ENCODE data around the gene SDS.

GRCh38 chr12:113373440-113373839 is 30.2 kb downstream of the SDS start:
- no peak for TF ChIP-seq CTCF (IDR thresholded peaks at IDR 0.05; ENCODE audit: borderline replicate concordance, extremely low read depth, low read length, poor library complexity, severe bottlenecking)
- no peak for TF ChIP-seq EZH2 (IDR thresholded peaks at IDR 0.05; ENCODE audit: borderline replicate concordance, low read depth, low read length, severe bottlenecking)
